Right cardiac atrium (tissue), 5 donors: ENCODE results near the gene TLCD5. TPM values are rescaled to one million over a fixed set of nuclear protein-coding genes. Genes with fewer than 3 reads are reported as not detected.

ENCODE experiments used
- ATAC-seq, 2 donors: fragments of 200-7000 bp; cut with Tn5 transposase; one replicate each; pipeline versions ENCODE4 v1.8.0 to v1.9.1; 2020; ENCODE audit warnings: moderate library complexity in 2 of 2, mild to moderate bottlenecking in 1 of 2
- DNase-seq, 3 donors: peaks; one replicate each; pipeline ENCODE4 v3.0.0-alpha.2; 2020
- H3K27ac ChIP-seq: one replicate; pipeline ENCODE4 v1.5.1; 2013; ENCODE audit warnings: mild to moderate bottlenecking, low read length, control low read depth, moderate library complexity
- H3K27me3 ChIP-seq: one replicate; pipeline ENCODE4 v1.6.1; 2013; ENCODE audit not compliant: control insufficient read depth, insufficient read depth
- H3K4me1 ChIP-seq: one replicate; pipeline ENCODE4 v1.6.1; 2013; ENCODE audit warnings: low read length; ENCODE audit not compliant: control insufficient read depth, insufficient read depth
- H3K4me3 ChIP-seq: one replicate; pipeline ENCODE4 v1.5.1; 2013; ENCODE audit warnings: low read length, control low read depth
- H3K9me3 ChIP-seq: one replicate; pipeline ENCODE4 v1.6.1; 2013; ENCODE audit warnings: low read length; ENCODE audit not compliant: control insufficient read depth
- WGBS: extraction: QIAGEN DNeasy Blood & Tissue Kit; methylation state at CpG from one replicate; pipeline ENCODE4 v1.1.7; 2013; 5-methylcytosine and 5-hydroxymethylcytosine counted together
- intact Hi-C, 4 donors: fragments of 100-400 bp; cut with DNase I; formaldehyde crosslinking; loops; one replicate each; pipeline versions ENCODE4 v1.11.0 to v1.14.0; 2022 to 2023
- polyA plus RNA-seq: library from polyadenylated mRNA; stranded (reverse); fragments of 200-250 nt; gene quantifications from one replicate; pipeline ENCODE4 v1.2.3, GENCODE V29; 2013
- total RNA-seq, 4 donors: library from RNA; stranded (reverse); fragmentation: NEBNext Ultra II Directional; extraction: Animal tissue kit (Norgen Biotek cat#: 25700); gene quantifications; one replicate each; pipeline ENCODE4 v1.2.1, GENCODE V29; 2021
- donor health status: healthy with polysubstance abuse.
- donor health status: DM: no; HTN: yes; CAD: no.
- donor health status: DM: no; HTN: no; CAD: no.
- donor health status: DM: no; HTN: yes; CAD: no; lungs with severe emphysema.
- donor health status: DM: yes; HTN: yes; CAD: no.

The TLCD5 gene
- total and polyA plus RNA-seq, 5 donors = 7.5 to 21.3 (median 17.0) TPM

GRCh38 chr11:120330045-120330444 is 4.9 kb downstream of the TLCD5 start:
- DNase-seq (no peak), ATAC-seq (no peak)
- intact Hi-C loops = loop anchor here in 2 of 4 donors (10.0 kb wide), 2 partner anchors 105 to 165 kb away; no protein-coding TSS in a partner anchor
- Histone ChIP-seq H3K27ac (no peak overlapping the region), H3K9me3 (no peaks in the 10 kb centered on the region), H3K27me3 (no peaks in the 10 kb centered on the region), H3K4me3 (no peak overlapping the region), H3K4me1 (no peaks in the 10 kb centered on the region)
- 94% methylated on average over 6 of the region's 6 CpGs for WGBS

GRCh38 chr11:120331301-120331996 is 6.3 kb downstream of the TLCD5 start:
- intact Hi-C loops = loop anchor here in 2 of 4 donors (10.0 kb wide), 2 partner anchors 103 to 163 kb away; no protein-coding TSS in a partner anchor
- peak overlapping the region; percentile 48 for H3K27ac ChIP-seq
- no peaks in the 10 kb centered on the region for H3K9me3 ChIP-seq
- no peaks in the 10 kb centered on the region for H3K4me1 ChIP-seq
- 24% methylated on average over 2 of the region's 2 CpGs for WGBS
- DNase-seq (peak in 2 of 3 donors; percentile 70 to 75), ATAC-seq (peak in 1 of 2 donors; percentile 28)
- no peaks in the 10 kb centered on the region for H3K27me3 ChIP-seq
- no peak overlapping the region for H3K4me3 ChIP-seq

- Histone ChIP-seq H3K4me1 (no peaks in the 10 kb centered on the region), H3K9me3 (no peaks in the 10 kb centered on the region), H3K27ac (no peak overlapping the region), H3K4me3 (no peak overlapping the region), H3K27me3 (no peaks in the 10 kb centered on the region)
- DNase-seq = no peak
- 81% methylated on average over 5 of the region's 5 CpGs for WGBS
- ATAC-seq = no peak
- intact Hi-C loops = loop anchor here in 2 of 4 donors (10.0 kb wide), 2 partner anchors 102 to 162 kb away; no protein-coding TSS in a partner anchor
Observed at GRCh38 chr11:120332822-120333716, 8.0 kb downstream of the TLCD5 start.

GRCh38 chr11:120333801-120334200 is 8.7 kb downstream of the TLCD5 start:
- no peaks in the 10 kb centered on the region for H3K27me3 ChIP-seq

GRCh38 chr11:120334332-120334731 is 9.2 kb downstream of the TLCD5 start:
- Histone ChIP-seq H3K27me3 (no peaks in the 10 kb centered on the region), H3K9me3 (no peaks in the 10 kb centered on the region), H3K27ac (no peak overlapping the region), H3K4me3 (no peak overlapping the region), H3K4me1 (no peaks in the 10 kb centered on the region)
- WGBS = 16% methylated on average over 1 of the region's 1 CpG
- ATAC-seq = no peak
- intact Hi-C loops = loop anchor here in 2 of 4 donors (10.0 kb wide), 2 partner anchors 100 to 160 kb away; no protein-coding TSS in a partner anchor
- no peak for DNase-seq

More at GRCh38 chr11:120333801-120334200, 8.7 kb downstream of the TLCD5 start:
- H3K27ac ChIP-seq = no peak overlapping the region
- WGBS = 74% methylated on average over 1 of the region's 1 CpG
- no peaks in the 10 kb centered on the region for H3K9me3 ChIP-seq
- no peak overlapping the region for H3K4me3 ChIP-seq
- no peak for ATAC-seq
- intact Hi-C loops = loop anchor here in 2 of 4 donors (10.0 kb wide), 2 partner anchors 101 to 161 kb away; no protein-coding TSS in a partner anchor
- no peak for DNase-seq
- no peaks in the 10 kb centered on the region for H3K4me1 ChIP-seq

- DNase-seq (no peak), ATAC-seq (peak; percentile 43 to 60)
- Histone ChIP-seq H3K4me3 (peak overlapping the region; percentile 94), H3K9me3 (no peaks in the 10 kb centered on the region), H3K27ac (peak overlapping the region; percentile 87), H3K27me3 (no peaks in the 10 kb centered on the region), H3K4me1 (no peaks in the 10 kb centered on the region)
- WGBS = under 1% methylated on average over 8 of the region's 8 CpGs
- intact Hi-C loops = loop anchor here in 3 of 4 donors (5.0 to 10.0 kb wide), 3 partner anchors 97 to 160 kb away; no protein-coding TSS in a partner anchor
Observed at GRCh38 chr11:120334894-120335462, 9.9 kb downstream of the TLCD5 start.

GRCh38 chr11:120335556-120335907 is 10.4 kb downstream of the TLCD5 start:
- no peak for DNase-seq
- peak; percentile 22 for ATAC-seq
- peak overlapping the region; percentile 94 for H3K4me3 ChIP-seq
- H3K27ac ChIP-seq = peak overlapping the region; percentile 99
- no peaks in the 10 kb centered on the region for H3K4me1 ChIP-seq
- WGBS = under 1% methylated on average over 19 of the region's 19 CpGs
- intact Hi-C loops = loop anchor here in 3 of 4 donors (5.0 to 10.0 kb wide), 3 partner anchors 97 to 159 kb away; no protein-coding TSS in a partner anchor
- H3K9me3 ChIP-seq = no peaks in the 10 kb centered on the region
- H3K27me3 ChIP-seq = no peaks in the 10 kb centered on the region

GRCh38 chr11:120335908-120336640 is 11.0 kb downstream of the TLCD5 start, which contains the start of gene ARHGEF12:
ARHGEF12 (plus strand) TSS chr11:120336413; CDS start chr11:120337244, 831 bp downstream.
- Histone ChIP-seq H3K27me3 (no peaks in the 10 kb centered on the region), H3K4me1 (no peaks in the 10 kb centered on the region)

GRCh38 chr11:120336641-120337354 is 11.7 kb downstream of the TLCD5 start:
- under 1% methylated on average over 56 of the region's 56 CpGs for WGBS
- Histone ChIP-seq H3K4me3 (peak overlapping the region; percentile 94), H3K27ac (peak overlapping the region; percentile 98), H3K9me3 (no peaks in the 10 kb centered on the region), H3K27me3 (no peaks in the 10 kb centered on the region), H3K4me1 (no peaks in the 10 kb centered on the region)
- ATAC-seq (peak; percentile 47 to 55), DNase-seq (peak; percentile 66 to 87 (median 79))
- intact Hi-C loops = loop anchor here in 3 of 4 donors (5.0 to 10.0 kb wide), 3 partner anchors 96 to 158 kb away; no protein-coding TSS in a partner anchor

More at GRCh38 chr11:120335908-120336640, 11.0 kb downstream of the TLCD5 start, which contains the start of gene ARHGEF12:
- DNase-seq = peak; percentile 97 to 99 (median 98)
- Histone ChIP-seq H3K9me3 (no peaks in the 10 kb centered on the region), H3K4me3 (peak within 1 kb of the TSS; percentile 94), H3K27ac (peak within 1 kb of the TSS; percentile 99)
- intact Hi-C loops = loop anchor here in 3 of 4 donors (5.0 to 10.0 kb wide), 3 partner anchors 96 to 159 kb away; no protein-coding TSS in a partner anchor
- under 1% methylated on average over 92 of the region's 92 CpGs for WGBS
- ATAC-seq = peak; percentile 87 to 88
